ENCODE measurements around the gene TNFSF10.
"Not testable (repeated sequence)": the region's sequence is repeated elsewhere in the genome, so short reads cannot be mapped to it uniquely, and the experiment has no call there.

Gene TNFSF10

GRCh38 chr3:172522871-172523818, at the start of gene TNFSF10:
Gene TNFSF10, minus strand, starts transcription at chr3:172523430. Its CDS starts 46 bp downstream, at chr3:172523384.
- peak; percentile 22 for DNase-seq (ENCODE audit: low spot score)

- no peak for DNase-seq (ENCODE audit: low spot score)
Observed at GRCh38 chr3:172569128-172570008, 46.1 kb upstream of the TNFSF10 start.

- no peak for DNase-seq (ENCODE audit: low spot score)
Observed at GRCh38 chr3:172568701-172569100, 45.5 kb upstream of the TNFSF10 start.

GRCh38 chr3:172566785-172567184, 43.6 kb upstream of the TNFSF10 start:
- DNase-seq (ENCODE audit: low spot score), result not testable (repeated sequence)

GRCh38 chr3:172564499-172564898, 41.3 kb upstream of the TNFSF10 start:
- DNase-seq (ENCODE audit: low spot score), result no peak

GRCh38 chr3:172562871-172563865, 39.9 kb upstream of the TNFSF10 start:
- no peak for DNase-seq (ENCODE audit: low spot score)

GRCh38 chr3:172561897-172562640, 38.8 kb upstream of the TNFSF10 start:
- no peak for DNase-seq (ENCODE audit: low spot score)

- no peak for DNase-seq (ENCODE audit: low spot score)
Observed at GRCh38 chr3:172560586-172560985, 37.4 kb upstream of the TNFSF10 start.

GRCh38 chr3:172560026-172560425, 36.8 kb upstream of the TNFSF10 start:
- no peak for DNase-seq (ENCODE audit: low spot score)

GRCh38 chr3:172559020-172559419, 35.8 kb upstream of the TNFSF10 start:
- DNase-seq (ENCODE audit: low spot score), result no peak

- no peak for DNase-seq (ENCODE audit: low spot score)
Observed at GRCh38 chr3:172557515-172558220, 34.4 kb upstream of the TNFSF10 start.

- no peak for DNase-seq (ENCODE audit: low spot score)
Observed at GRCh38 chr3:172553526-172554252, 30.5 kb upstream of the TNFSF10 start.

- no peak for DNase-seq (ENCODE audit: low spot score)
Observed at GRCh38 chr3:172552607-172553006, 29.4 kb upstream of the TNFSF10 start.

GRCh38 chr3:172551874-172552273, 28.6 kb upstream of the TNFSF10 start:
- DNase-seq (ENCODE audit: low spot score), result no peak

GRCh38 chr3:172550347-172550943, 27.2 kb upstream of the TNFSF10 start:
- DNase-seq (ENCODE audit: low spot score), result no peak

GRCh38 chr3:172549144-172549543, 25.9 kb upstream of the TNFSF10 start:
- no peak for DNase-seq (ENCODE audit: low spot score)

GRCh38 chr3:172546628-172547214, 23.5 kb upstream of the TNFSF10 start:
- no peak for DNase-seq (ENCODE audit: low spot score)

GRCh38 chr3:172546105-172546504, 22.9 kb upstream of the TNFSF10 start:
- no peak for DNase-seq (ENCODE audit: low spot score)

- DNase-seq (ENCODE audit: low spot score), result no peak
Observed at GRCh38 chr3:172544404-172544803, 21.2 kb upstream of the TNFSF10 start.
